Panc1 (cell line): ENCODE data around the gene SELENOP. TPM values are rescaled to one million over a fixed set of nuclear protein-coding genes. Genes with fewer than 3 reads are reported as not detected.

Experiments used
- ATAC-seq: fragments of 200-7000 bp; cut with Tn5 transposase; 2 replicates; pipeline ENCODE4 v1.9.1; 2020; ENCODE audit warnings: mild to moderate bottlenecking, moderate library complexity
- BruUV-seq: library from RNA; stranded (reverse); fragments of 400-500 nt; replicated peaks from 2 replicates; lab custom pipeline; 2021; lab: Mats Ljungman, UMichigan
- CTCF ChIA-PET: fragments of 300-600 bp; sonication (Branson Sonifier 250); formaldehyde crosslinking; loops from one replicate; lab custom pipeline; 2022; ENCODE audit warnings: antibody characterized with exemption; lab: Charles Lee
- POLR2A ChIA-PET: fragments of 300-600 bp; sonication (Branson Sonifier 250); formaldehyde crosslinking; loops from one replicate; lab custom pipeline; 2022; ENCODE audit warnings: antibody characterized with exemption; lab: Charles Lee
- DNase-seq: peaks from one replicate; pipeline ENCODE4 v3.0.0-alpha.2; 2010; ENCODE audit warnings: low read depth, low spot score
- H3K27ac ChIP-seq: 2 replicates; pipeline ENCODE4 v1.5.1; 2011; ENCODE audit warnings: mild to moderate bottlenecking, low read length, inconsistent platforms
- H3K27me3 ChIP-seq: fragments of 200-500 bp; sonication (Bioruptor generic); 2 replicates; pipeline ENCODE4 v1.6.0; 2014; ENCODE audit warnings: low read length, inconsistent platforms; ENCODE audit not compliant: control insufficient read depth, insufficient read depth
- H3K36me3 ChIP-seq: fragments of 200-500 bp; sonication (Bioruptor generic); 2 replicates; pipeline ENCODE4 v1.5.1; 2014; ENCODE audit warnings: inconsistent platforms, mild to moderate bottlenecking, low read length, moderate library complexity; ENCODE audit not compliant: control insufficient read depth, insufficient read depth
- H3K4me1 ChIP-seq: 2 replicates; pipeline ENCODE4 v1.5.1; 2011; ENCODE audit warnings: inconsistent platforms, mild to moderate bottlenecking, low read length, moderate library complexity; ENCODE audit not compliant: control insufficient read depth, insufficient read depth
- H3K4me3 ChIP-seq, 2 experiments: 2 replicates each; pipeline ENCODE4 v1.5.1; 2011 to 2012; ENCODE audit warnings: low read depth in 2 of 2, low read length in 2 of 2, mild to moderate bottlenecking in 2 of 2, inconsistent platforms in 1 of 2, moderate library complexity in 1 of 2
- H3K9me3 ChIP-seq: fragments of 200-500 bp; sonication (Bioruptor generic); 2 replicates; pipeline ENCODE4 v1.5.1; 2014; ENCODE audit warnings: low read depth, mild to moderate bottlenecking, inconsistent platforms, low read length, moderate library complexity; ENCODE audit not compliant: control insufficient read depth, insufficient read depth
- POLR2AphosphoS5 ChIP-seq: IDR thresholded peaks from 2 replicates; pipeline ENCODE4 v1.6.1; 2012; ENCODE audit warnings: mild to moderate bottlenecking, low read depth, low read length, moderate library complexity
- SIN3A ChIP-seq: IDR thresholded peaks from 2 replicates; pipeline ENCODE4 v1.6.1; 2012; ENCODE audit warnings: low read depth, mild to moderate bottlenecking, low read length, moderate library complexity, borderline replicate concordance; ENCODE audit not compliant: insufficient read depth
- TCF7L2 ChIP-seq: IDR thresholded peaks from 2 replicates; pipeline ENCODE4 v1.6.1; 2011; ENCODE audit warnings: mild to moderate bottlenecking, low read depth, low read length, inconsistent platforms
- in situ Hi-C: cut with HindIII; loops from 2 replicates; pipeline ENCODE4 v1.10.0; 2016; ENCODE audit warnings: low sequenced_read_pairs, low pct_unique_long_range_greater_than_20kb
- intact Hi-C: fragments of 100-400 bp; cut with micrococcal nuclease; formaldehyde crosslinking; loops from one replicate; pipeline ENCODE4 v1.10.0; 2022; ENCODE audit not compliant: unreplicated experiment
- total RNA-seq: library from RNA; stranded (reverse); gene quantifications from one replicate; pipeline ENCODE4 v1.2.1, GENCODE V29; 2021; ENCODE audit not compliant: unreplicated experiment
- TF ChIP-seq, protein P1 (sequence below), 2 experiments: IDR thresholded peaks; 2 replicates each; pipeline ENCODE4 v1.6.1; 2011 to 2012; ENCODE audit warnings: low read depth in 2 of 2, control low read depth in 1 of 2, low read length in 1 of 2, mild to moderate bottlenecking in 1 of 2, moderate library complexity in 1 of 2; ENCODE audit not compliant: insufficient read depth in 1 of 2
- TF ChIP-seq, protein P2 (sequence below): fragments of 450-650 bp; IDR thresholded peaks from 2 replicates; pipeline ENCODE4 v1.5.1; 2017; ENCODE audit warnings: mild to moderate bottlenecking

The SELENOP gene
- total RNA-seq, 1 experiment from 2014 or later = 1.6 TPM

DNA sequence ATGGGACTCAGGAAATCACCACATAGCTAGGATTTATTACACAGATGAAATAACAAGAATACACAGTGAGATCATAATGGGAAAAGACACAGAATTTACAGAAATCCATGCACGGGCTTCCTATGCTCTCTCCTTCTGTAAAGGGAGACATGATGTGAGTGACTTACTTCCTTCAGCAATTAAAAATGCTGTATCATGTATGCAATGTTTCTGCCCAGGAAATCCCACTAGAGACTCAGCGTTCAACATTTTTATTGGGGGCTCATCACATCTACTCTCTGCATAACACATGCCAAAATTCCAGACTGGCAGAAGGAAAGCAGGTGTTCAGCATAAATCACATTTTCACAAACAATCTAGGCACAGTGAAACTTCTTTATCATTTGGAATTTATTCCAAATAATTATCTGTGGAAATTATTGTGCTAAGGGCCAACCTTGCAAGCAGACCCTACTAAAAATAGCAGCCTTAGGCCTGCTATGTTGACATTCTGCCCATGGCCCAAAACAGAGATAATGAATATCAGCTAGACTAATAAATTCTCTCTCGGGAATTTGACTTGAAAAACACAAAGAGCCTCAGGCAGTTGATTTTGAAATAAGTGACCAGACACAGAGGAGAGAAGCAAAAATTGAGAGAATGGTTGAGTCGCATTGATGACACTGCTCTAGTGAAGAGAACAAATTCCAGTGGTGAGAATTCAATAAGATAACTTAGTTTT is 31.4 kb upstream of the SELENOP start:
- Histone ChIP-seq H3K4me3 (no peak overlapping the region), H3K9me3 (no peaks in the 10 kb centered on the region), H3K27me3 (0 out of 2 replicates have a peak, but pooled peaks cover 2% of the 10 kb centered on the region), H3K27ac (no peak overlapping the region), H3K4me1 (no peaks in the 10 kb centered on the region), H3K36me3 (no peaks in the 10 kb centered on the region)
- intact Hi-C loops (no loop called here), in situ Hi-C loops (no loop called here)
- TF ChIP-seq POLR2AphosphoS5 = no peak
- no peak for TF ChIP-seq SIN3A
- TF ChIP-seq TCF7L2 = no peak
- TF ChIP-seq, protein P1, sequence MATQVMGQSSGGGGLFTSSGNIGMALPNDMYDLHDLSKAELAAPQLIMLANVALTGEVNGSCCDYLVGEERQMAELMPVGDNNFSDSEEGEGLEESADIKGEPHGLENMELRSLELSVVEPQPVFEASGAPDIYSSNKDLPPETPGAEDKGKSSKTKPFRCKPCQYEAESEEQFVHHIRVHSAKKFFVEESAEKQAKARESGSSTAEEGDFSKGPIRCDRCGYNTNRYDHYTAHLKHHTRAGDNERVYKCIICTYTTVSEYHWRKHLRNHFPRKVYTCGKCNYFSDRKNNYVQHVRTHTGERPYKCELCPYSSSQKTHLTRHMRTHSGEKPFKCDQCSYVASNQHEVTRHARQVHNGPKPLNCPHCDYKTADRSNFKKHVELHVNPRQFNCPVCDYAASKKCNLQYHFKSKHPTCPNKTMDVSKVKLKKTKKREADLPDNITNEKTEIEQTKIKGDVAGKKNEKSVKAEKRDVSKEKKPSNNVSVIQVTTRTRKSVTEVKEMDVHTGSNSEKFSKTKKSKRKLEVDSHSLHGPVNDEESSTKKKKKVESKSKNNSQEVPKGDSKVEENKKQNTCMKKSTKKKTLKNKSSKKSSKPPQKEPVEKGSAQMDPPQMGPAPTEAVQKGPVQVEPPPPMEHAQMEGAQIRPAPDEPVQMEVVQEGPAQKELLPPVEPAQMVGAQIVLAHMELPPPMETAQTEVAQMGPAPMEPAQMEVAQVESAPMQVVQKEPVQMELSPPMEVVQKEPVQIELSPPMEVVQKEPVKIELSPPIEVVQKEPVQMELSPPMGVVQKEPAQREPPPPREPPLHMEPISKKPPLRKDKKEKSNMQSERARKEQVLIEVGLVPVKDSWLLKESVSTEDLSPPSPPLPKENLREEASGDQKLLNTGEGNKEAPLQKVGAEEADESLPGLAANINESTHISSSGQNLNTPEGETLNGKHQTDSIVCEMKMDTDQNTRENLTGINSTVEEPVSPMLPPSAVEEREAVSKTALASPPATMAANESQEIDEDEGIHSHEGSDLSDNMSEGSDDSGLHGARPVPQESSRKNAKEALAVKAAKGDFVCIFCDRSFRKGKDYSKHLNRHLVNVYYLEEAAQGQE (IDR thresholded peaks at IDR 0.05; ENCODE audit: insufficient read depth in 1 of 2, low read depth in 2 of 2, low read length in 1 of 2) = no peak
- TF ChIP-seq, protein P2, sequence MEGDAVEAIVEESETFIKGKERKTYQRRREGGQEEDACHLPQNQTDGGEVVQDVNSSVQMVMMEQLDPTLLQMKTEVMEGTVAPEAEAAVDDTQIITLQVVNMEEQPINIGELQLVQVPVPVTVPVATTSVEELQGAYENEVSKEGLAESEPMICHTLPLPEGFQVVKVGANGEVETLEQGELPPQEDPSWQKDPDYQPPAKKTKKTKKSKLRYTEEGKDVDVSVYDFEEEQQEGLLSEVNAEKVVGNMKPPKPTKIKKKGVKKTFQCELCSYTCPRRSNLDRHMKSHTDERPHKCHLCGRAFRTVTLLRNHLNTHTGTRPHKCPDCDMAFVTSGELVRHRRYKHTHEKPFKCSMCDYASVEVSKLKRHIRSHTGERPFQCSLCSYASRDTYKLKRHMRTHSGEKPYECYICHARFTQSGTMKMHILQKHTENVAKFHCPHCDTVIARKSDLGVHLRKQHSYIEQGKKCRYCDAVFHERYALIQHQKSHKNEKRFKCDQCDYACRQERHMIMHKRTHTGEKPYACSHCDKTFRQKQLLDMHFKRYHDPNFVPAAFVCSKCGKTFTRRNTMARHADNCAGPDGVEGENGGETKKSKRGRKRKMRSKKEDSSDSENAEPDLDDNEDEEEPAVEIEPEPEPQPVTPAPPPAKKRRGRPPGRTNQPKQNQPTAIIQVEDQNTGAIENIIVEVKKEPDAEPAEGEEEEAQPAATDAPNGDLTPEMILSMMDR = no peak
- ATAC-seq (no peak), DNase-seq (no peak)
- POLR2A ChIA-PET = no interaction called here
- no TSS peak for BruUV-seq
- CTCF ChIA-PET = no interaction called here

DNA sequence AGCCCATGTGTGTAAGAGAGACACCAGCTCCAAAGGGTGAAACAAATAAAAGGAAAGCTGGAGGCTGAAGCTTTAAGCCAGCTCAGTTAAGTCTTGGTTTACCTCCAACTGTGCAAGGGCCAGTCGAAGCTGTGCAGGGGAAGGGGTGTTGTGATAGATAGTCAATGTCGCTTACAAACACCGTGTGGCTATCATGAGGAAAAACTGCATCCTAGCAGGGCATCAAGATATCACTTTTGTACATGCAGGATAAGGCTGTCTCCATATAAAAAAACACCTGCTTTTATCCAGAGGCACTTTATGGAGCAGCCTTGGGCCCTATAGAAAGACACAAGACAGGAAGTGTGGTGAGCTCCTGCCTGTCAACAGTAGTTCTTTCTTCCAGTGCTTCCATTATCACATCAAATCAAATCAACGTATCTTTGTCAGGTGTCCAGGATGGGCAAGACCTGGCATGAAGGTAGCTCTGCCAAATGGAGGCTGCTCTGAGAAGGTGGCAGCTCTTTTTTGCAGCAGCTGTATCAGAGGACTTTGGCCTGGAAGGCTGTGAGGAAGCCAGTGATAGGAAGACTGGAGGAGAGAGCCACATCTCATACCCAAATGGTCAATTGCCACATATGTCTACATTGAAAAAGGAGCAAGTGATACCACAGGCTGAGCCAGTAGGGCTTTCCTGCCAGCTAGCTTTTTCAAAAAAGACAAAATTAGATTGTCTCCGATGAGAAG is 29.3 kb upstream of the SELENOP start:
- TF ChIP-seq, protein P1 (IDR thresholded peaks at IDR 0.05; ENCODE audit: insufficient read depth in 1 of 2, low read depth in 2 of 2, low read length in 1 of 2) = no peak
- TF ChIP-seq SIN3A (no peak), POLR2AphosphoS5 (no peak), TCF7L2 (no peak)
- TF ChIP-seq, protein P2 = no peak
- ChIA-PET CTCF (no interaction called here), POLR2A (no interaction called here)
- no peaks in the 10 kb centered on the region for H3K36me3 ChIP-seq
- no peak overlapping the region for H3K4me3 ChIP-seq
- no TSS peak for BruUV-seq
- H3K9me3 ChIP-seq = no peaks in the 10 kb centered on the region
- in situ Hi-C loops (no loop called here), intact Hi-C loops (no loop called here)
- no peak for ATAC-seq
- no peak for DNase-seq
- no peaks in the 10 kb centered on the region for H3K4me1 ChIP-seq
- no peak overlapping the region for H3K27ac ChIP-seq
- H3K27me3 ChIP-seq = 0 out of 2 replicates have a peak, but pooled peaks cover 2% of the 10 kb centered on the region
